Epidermal melanocyte (primary cell): ENCODE measurements around the gene PJA2.
"Not testable (repeated sequence)": the region's sequence is repeated elsewhere in the genome, so short reads cannot be mapped to it uniquely, and the experiment has no call there.

ENCODE experiments used
- DNase-seq: peaks from one replicate; pipeline ENCODE4 v3.0.0; 2011; ENCODE audit warnings: low spot score; ENCODE audit not compliant: insufficient read length

The PJA2 gene

DNA sequence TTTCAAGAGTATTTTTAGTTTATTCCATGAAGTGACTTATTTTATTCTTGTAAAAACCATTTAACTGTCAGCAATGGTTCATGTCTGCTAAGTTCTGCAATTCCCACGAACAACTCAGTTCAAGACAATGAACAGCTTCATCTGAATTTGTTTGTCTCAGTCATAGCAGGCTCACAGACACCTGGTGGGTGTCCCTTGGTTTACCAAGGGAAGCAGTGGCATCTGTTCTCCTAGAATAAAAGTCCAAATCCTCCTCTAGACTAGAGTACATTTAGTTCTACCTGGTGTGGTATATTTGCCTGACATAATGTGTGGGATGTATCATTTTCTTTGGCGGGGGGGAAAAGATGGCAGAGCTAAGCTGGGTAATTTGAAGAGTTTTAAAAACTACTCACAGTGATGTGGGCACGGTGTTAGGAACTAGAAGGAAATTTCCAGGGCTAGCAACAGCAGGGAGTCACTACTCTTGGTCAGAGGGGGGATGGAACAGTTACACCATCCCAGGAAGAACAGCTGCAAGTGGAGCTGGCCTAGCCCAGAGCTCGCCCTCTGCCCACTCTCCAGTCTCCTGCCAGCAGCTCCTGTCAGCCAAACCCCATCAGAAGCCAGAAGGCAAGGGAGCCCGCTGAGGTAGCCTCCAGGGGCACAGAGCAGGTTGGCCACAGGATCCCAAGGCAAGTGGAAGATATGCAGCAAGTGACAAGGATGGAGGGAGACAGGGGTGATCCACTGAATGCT lies 100.3 kb downstream of the PJA2 start:
- DNase-seq: no peak

DNA sequence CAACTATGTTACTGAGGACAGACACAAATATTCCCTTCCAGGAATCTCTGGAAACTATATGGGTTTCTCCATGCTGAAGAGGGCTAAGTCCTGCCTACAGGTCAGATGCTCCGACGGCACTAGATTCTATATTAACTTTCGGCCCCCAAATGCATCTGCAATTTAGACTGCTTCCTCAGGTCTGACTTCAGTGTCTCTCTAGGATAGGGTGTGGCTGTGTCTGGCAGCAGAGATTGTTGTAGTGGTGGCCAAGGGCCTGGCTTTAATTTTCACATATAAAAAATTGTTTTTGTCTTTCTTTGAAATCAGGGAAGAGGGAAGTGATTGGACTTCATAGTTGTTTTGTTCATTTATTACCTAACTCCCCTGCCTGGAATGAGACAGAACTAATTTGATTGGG lies 101.8 kb downstream of the PJA2 start:
- DNase-seq: no peak

DNA sequence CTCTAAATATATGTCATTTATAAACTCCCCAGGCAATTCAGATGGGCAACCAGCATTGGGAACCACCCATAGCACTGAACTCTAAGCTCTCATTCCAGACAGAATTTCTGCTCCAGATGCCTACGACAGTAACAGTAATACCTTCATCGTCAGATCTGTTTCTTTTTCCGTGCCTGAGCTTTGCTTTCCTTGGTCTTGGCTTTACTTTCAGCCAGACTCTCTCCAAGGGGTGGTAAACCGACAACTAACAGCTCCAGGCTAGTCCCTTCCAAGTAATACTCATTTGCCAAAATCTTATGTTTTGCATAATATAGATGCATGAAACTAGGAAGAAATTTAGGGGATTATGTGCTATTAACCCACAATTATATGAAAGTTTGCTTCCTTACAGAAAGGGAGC lies 102.3 kb downstream of the PJA2 start:
- DNase-seq: no peak

DNA sequence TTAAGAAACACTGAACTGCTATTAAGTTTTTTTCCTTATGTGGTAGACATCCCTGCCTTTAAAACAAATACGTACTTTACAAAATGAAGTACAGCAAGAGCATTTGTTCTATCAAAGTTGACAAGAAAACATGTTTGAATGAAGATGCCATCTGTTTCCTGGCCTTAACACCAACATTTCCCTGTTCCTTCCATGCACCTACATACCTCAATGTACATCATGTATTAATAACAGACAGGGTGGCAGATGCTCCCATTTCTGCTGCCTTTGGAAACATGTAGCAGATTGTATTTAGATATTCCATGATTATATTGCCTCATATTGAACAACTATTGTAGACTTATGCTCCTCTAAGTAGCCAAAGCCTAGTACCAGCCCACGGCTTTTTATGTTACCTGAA lies 104.4 kb downstream of the PJA2 start:
- no peak for DNase-seq

DNA sequence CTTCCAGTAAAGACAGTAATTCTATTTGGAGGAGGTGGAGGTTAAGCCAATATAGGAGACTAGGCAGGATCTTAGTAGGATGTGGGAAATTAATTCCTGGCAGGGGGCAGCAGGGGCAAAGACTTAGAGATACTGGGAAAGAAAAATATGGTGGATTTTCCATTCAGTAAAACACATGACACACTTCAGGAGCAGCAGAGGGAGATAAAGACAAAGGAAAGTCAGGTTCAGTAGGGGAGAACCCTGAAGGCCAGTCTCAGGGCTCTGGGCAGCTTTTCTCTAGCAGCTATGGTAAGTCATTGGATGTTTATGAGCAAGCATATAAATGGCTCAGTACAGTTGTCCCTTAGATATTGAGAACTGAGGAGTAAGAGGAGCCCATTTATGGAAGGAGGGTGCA lies 105.5 kb downstream of the PJA2 start:
- no peak for DNase-seq

DNA sequence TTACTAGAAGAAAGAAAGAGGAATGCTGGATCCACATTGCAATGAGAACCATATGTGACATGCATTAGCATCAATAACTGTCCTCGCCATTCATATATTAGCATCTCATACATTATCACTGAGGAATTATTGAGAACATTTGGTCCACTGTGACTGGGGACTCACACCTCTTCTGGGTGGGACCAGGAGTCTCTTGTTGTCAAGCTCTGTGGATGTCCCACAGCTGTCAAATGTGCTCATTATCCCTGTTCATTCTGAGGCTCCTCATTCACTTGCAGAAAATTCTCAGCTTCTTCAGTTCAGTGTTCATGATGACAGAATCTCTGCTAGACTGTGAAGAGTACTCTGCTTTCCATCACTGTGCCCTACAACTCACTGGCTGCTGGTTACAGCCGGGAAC lies 109.4 kb downstream of the PJA2 start:
- DNase-seq: no peak

DNA sequence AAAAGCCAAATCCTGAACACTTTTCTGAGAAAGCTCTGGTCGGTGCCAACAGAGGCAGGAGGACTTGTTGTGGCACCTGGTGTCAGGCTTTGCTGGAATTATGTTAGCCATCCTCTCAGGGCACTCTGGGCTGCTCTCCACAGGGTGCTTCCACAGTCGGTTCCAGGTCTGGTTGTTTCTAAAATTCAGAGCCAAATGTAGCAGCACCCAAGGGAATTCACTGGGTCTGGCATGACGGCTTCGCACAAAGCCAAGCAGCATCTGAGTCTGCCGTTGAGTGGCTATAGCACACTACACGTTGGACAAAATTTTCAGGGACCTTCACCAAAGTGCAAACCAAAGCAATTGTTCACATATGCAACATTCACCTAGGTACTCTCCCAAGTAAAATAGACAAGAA lies 110.2 kb downstream of the PJA2 start:
- DNase-seq: no peak

DNA sequence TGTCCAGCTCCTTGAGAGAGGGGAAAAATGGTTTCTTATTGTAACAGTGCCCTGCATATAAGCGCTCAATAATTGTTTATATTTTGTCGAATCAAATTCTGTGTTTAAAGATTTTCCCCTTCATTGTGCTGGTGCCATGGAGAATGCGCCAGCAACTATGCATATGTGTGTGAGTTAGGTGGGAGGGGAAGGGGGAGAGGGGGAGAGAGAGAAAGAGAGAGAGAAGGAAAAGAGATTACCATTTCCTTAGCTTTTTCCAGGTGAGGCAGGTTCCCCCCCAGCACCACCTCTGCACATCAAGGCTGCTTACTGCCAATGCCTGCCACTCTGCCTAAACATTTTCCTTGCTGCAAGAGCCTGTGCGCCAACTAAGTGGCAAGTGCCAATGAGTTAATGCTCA lies 111.0 kb downstream of the PJA2 start:
- no peak for DNase-seq

DNA sequence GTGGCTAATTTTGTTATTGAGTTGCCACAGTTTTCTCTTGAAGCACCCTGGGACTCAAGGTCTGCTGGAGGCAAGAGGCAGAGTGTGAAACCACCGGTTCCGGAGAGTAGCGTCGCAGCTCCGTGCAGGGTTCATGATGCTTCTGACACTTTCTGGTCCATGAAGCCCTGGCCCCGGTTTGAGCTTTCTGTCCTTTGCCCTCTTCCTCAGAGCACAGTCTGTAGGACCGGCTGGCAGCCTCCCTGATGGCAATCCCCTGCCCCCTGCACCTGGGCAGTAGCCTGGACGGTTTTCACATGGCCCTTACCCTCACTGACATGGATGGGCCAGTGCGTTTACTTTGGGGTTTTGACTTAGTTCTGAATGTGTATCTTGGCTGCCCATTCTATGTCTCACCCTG lies 111.9 kb downstream of the PJA2 start:
- DNase-seq: no peak

DNA sequence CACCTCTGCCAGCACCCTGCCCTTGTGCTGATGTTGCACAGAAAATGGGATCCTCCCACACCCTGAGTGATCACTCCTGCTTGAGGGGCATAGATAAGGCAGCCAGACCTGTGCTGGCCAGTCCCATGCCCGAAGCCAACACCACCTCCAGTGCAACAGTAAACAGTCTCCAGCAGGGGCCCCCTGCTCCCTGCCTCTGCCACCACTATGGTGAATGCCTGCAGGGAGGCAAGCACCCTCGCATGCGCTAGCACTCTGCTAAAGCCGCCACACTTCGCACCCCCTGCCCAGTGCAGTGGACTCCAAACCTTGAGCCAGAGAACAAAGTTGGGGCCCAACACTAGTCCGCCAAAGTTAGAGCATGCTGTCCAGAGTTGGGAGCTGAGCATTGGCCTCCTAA lies 118.7 kb downstream of the PJA2 start:
- DNase-seq: no peak

DNA sequence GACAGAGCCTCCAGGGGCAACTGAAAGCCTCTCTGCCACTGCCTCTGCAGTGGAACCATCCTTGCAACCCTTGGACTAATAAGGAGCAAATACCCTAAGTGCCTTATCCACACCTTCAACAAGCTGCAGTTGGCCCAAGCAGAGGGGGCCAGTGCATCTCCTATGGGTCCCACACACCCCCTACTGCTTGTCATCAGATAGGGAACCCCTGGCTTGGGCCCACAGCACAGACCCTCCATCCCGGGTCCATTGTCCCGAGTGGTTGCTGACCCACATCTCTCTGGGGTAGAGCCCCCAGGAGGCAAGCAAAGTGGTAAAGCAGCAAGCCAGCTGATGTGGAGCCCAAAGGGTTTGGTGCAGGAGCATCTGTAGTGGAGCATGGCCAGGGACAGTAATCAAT lies 119.5 kb downstream of the PJA2 start:
- no peak for DNase-seq

DNA sequence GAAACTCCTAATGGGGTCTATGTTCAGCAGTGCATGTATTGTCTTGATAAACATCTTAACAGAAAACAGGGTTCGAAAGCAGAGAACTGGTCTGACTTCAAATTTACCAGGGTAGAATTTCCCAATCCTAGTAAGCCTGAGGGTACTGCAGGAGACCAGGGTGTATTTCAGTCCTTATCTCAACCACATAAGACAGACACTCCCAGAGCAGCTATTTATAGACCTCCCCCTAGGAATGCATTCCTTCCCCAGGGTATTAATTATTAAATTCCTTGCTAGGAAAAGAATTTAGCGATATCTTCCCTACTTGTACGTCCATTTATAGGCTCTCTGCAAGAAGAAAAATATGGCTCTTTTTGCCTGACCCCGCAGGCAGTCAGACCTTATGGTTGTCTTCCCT lies 123.1 kb downstream of the PJA2 start:
- DNase-seq: not testable (repeated sequence)
